Hematopoietic multipotent progenitor cell treated with erythropoietin and hydrocortisone succinate and interleukin-3 and kit ligand, for 17 days (in vitro differentiated cells): ENCODE data around the gene FOCAD.
A peak's percentile ranks its signal among the peaks of the same experiment; 100 is the strongest.
"Not testable (repeated sequence)": the region's sequence is repeated elsewhere in the genome, so short reads cannot be mapped to it uniquely, and the experiment has no call there.

Experiments used
- DNase-seq: peaks from one replicate; pipeline ENCODE4 v3.0.0-alpha.2; 2015; ENCODE audit warnings: low spot score

FOCAD gene

DNA sequence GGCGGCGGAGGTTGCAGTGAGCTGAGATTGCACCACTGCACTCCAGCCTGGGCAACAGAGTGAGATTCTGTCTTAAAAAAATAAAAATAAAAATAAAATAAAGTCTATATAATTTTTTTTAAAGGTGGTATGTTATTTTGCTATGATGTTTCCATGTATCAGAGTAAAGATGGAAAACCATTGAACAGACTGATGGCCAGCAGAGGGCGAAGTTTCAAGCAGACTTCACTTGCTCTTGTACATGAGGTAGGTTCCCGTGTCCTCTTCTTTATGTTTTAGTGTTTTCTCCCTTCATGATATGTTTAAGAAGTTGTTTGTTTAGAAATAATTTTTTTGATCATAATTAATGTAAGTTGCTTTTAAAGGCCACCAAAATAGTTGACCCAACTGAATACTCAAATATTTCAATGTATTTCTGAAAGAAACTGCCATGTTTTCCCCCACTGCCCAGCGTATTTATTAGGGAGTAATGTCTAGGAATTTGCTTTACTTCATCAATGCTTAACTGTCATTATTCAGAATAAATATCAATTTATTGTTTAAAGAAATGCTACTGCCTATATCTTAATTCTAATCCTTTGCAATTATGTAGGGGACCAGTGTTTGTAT lies 201.0 kb downstream of the FOCAD start:
- DNase-seq: peak; percentile 21

DNA sequence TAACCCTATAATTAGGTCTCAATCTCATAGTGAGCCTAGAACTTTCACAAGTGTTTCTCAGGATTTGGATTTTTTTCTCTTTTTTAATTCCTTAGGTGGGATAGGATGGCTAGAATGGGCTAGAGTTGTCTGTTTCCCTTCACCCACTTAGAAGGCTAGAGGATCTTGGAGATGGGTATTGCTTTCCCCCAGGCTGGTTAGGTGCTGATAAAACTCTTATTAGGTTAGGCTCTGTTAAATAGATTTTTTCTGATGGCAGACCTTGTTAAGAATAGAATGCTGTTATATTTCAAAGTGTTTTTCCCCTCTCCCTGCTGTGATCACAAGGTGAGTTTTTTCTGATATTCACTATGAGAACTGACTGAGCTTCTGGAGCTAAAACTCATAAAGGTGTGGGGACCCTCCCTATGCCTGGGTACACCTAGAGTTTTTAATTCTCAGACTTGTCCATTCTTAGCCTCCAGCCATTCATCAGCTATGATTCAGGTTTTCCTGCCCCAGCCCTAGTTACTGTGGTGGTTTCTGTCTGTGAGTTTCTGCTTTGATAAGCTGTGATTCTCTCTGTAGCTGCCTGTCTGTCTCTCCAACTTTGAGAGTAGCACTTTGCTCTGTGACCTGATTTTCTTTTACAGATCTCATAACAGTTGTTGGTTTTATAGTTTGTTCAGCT lies 215.0 kb downstream of the FOCAD start:
- DNase-seq: no peak

DNA sequence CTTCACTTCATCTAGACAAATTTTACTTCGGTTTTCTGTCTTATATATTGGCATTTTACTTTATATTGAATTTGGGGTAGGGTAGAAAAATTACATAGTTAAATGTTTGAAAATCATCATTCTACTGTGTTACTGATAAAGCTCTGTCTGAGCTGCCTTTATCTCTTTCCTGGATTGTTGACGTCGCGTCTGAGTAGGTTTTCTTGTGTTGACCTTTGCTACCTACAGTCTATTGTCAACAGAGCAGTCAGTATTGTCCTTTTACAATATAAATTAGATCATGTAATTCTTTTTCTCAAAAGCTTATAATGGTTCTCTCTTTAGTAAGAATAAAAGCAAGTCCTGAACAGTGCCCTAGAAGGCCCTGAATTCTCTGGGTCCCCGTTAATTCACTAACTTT lies 219.2 kb downstream of the FOCAD start:
- DNase-seq: no peak

DNA sequence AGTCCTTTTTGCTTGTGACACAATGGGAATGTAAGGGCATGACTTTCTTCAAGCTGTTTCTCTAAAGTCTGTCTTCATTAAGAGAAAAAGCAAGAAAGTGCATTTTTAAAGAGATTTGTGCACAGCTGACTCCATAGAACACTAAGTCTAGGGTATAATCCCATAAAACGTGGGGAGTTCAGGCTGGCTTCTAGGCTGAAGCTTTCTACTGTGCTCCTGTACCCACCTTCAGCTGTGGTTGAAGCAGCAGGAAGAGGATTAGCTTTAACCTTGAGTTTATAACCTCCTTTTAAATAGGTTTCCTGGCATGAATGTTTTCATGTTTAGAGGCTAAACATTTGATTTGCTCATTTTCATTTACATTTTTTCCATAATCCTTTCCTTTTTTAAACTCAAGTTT lies 220.9 kb downstream of the FOCAD start:
- DNase-seq: no peak

DNA sequence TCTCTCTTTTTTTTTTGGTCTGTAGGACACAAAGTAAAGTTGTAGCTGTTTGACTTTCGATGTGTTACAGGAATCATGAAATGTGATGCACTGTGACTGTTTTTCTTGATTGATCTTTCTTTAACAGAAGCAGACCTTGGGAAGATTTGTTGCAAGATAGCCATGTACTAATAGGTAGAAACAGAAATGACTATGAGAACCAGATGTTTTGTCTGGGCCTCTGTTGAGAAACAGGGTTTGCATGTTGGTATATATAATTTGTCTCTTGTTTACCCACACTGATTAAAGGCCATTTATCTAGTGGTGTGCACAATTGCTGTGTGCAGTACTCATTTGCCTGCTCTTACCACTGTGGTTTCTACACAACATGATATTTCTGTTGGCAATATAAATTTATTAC lies 222.3 kb downstream of the FOCAD start:
- DNase-seq: no peak

DNA sequence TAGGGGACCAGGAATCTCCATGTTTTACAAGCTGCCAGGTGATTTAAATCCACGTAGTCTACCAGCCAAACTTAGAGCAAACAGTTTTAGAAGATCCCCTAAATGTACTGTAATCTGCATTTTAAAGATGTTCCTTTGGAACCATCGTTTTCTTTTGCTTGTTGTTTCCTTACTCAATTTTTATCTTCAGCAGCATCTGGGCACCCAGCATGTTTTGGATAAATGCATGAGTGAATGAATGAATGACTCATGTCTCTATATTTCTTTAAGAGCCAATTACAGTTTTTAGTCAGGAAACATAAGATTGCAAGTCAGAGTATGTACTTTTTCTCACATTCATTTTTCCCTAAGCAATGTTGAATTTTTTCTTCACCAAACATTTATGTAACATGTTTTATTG lies 224.4 kb downstream of the FOCAD start:
- DNase-seq: no peak

DNA sequence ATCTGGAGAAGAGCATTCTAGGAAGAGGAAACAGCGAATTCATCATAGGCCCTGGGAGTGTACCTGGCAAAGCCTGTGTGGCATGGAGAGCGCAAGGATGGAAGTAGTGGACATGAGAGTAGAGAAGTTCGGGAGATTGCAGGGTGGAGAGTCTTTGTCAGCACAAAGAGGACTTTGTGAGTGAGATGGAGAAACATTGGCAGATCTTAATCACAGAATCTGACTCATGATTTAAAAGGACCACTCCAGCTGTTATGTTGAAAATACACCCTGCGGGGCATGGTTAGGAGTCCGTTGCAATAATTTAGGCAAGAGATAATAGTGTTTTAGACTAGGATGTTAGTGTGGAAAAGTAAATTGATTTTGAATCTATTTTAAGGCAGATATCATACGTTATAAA lies 230.5 kb downstream of the FOCAD start:
- DNase-seq: no peak

DNA sequence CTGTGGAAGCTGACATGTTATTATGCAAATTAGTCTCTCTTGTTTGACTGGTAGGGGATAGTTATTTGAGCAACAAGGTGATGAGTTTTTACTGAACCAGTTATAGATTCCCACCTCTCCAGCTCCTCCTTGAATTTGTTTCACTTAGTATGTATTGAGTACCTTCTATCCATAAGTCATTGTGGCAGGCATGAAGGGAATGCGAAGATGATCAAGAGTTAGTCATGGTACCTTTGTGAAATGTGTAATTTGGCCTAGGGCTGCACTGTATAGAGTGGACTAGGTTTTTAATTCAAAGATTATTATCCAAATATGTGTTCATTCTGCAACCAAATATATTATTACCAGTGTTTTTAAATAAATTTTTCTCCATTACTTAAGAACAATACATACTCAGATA lies 237.3 kb downstream of the FOCAD start:
- no peak for DNase-seq

DNA sequence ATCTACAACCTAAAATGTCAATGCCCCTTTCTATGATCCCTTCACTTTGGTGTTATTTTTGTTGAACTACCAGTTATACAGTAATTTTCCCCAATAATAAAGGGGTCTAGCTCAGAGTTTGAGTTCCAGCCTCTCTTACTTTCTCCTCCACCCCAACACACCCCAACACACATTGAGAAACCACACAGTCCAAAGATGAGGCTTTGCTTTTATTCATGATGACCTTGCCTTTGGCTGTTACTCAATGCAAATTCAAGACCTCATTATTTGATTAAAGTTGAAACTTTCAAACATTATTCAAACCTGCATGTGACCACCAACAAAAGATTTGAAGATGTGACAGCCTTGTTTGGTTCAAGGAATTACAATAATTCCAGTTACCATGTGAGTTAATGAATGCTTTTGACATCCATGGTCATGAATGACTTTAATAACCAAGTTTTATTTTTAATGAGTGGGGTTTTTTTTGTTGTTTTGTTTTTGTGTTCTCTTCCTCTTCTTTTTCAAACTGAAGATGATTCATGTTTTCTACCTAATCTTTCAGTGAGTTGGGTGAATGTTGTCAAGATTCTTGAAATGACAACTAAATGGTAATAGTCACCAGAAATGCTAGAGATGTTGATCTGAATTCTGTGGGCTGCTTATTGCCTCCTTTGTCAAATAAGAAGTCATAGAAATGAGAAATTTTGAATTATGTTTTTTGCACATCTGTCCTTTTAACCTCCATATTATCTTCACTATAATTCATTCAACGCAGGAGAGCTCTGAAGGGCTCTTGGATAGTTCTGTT lies 241.4 kb downstream of the FOCAD start:
- DNase-seq: no peak

DNA sequence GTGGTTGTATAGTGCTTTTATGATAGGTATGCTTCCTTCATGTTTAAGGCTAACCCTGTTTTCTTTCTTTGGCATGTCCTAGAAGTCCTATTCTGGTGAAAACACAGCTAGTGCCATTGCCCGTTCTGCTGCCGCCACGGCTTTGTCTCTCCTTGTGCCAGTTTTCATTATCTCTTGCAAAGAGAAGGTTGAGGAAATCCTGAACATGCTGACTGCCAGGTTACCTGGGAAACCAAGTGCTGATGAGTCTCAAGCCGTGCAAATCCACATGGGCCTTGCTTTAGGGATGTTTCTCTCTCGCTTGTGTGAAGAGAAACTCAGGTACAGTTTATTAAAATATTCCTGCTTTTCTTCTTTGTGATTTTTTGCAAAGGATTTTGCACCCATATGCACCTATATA lies 245.2 kb downstream of the FOCAD start:
- DNase-seq: no peak

DNA sequence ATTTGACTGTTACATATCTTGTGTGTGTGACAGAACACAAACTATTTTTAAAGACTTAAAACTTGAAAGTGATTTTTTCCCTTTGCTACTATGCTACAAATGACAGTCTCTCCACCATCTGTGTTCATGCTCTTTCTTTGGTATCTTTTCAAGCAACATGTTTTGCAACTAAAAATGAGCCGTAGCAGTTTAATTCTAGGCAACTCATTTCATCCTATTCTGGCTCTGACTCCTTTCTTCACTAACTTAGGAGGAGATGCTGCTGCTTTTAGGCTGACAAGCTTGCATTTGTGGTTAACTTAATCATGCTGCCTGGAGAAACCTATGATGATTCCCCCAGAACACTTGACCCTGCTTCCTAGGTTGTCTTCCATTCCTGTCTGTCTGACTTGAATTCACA lies 246.8 kb downstream of the FOCAD start:
- DNase-seq: no peak

DNA sequence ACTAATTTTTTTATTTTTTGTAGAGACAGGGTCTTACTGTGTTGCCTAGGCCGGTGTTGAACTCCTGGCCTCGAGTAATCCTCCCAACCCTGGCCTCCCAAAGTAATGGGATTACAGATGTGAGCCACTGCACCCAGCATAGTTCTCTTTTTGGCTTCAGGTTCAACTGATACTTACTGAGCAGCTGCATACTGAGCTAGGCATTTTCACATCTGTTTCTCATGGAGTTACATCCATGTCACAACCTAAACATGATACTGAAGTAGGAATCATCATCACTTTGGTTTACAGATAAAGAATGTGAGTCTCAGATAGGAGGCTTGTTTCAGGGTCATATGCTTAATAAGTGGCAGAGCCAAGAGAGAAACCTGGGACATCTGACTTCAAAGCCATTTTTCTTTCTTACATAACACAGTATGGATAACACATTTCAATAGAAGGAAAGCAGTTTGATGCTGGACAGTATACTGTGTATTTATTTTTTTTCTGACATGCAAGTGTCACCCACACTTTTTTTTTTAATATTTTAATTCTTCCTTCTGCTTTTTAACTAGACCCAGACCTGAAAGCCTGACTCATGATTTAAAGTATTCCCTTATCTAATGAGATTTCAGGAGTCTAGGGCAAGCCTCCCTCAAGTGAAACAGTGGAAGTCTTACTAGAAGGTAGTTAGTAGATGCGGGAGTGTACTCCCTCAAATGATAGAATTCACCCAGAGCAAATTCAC lies 256.6 kb downstream of the FOCAD start:
- DNase-seq: no peak

DNA sequence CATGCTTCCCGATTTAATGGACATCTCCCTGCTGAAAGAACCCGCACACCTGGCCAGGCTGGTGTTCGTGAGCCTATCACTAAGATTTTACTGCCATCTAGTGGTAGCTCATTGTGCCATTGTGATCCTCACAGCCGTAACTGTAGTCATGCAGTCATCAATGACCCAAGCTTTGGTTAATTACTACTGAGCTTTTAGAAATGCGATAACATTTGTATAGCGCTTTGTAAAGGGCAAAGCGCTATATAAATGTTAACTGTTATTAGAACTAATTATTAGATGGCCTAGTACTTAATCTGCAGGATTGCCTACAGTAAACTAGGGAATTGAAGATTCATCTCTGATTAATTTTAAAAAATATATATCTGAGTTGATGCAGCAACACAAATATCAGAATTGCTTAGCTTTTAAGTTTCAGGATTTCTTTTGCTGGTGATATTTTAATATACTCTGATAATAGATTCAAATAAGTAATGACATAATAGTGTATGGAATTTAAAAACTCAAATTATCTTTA lies 257.2 kb downstream of the FOCAD start:
- peak; percentile 71 for DNase-seq

DNA sequence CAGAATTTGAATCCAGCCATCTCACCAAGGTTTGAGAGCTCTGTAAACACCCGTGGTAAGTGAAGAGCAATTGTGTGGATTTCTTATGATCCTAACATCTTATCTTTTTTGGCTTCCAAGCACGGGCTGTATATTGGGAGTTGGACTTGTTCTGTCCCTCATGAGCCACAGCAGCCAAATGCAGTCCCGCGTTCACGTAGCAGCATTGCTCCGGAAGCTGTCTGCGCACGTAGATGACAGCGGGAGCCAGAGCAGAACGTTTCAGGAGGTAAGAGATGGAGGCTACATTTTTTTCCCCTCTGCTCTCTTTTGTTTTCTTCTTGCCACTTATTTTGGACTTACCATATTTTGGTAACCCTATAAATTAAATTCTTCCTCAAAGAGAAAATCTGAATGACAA lies 260.4 kb downstream of the FOCAD start:
- DNase-seq: no peak

DNA sequence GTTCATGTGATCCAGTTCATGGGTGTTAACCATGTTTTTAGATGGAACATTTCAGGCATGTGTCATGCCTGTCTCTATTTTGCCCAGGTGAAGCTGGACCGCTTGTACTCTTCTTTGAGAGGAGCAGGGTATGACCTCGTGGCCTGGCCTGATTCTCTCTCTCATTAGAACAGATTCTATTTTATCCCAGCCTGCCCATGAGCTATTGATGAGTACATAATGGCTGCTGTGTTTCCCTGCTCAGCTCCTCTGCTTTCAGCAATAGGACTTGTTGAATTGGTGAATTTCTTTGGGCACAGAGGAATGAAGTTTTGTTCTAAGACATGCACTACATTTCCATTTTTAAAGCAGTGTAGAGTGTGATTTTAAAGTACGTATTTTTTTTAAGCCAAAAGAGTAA lies 261.2 kb downstream of the FOCAD start:
- DNase-seq: no peak

DNA sequence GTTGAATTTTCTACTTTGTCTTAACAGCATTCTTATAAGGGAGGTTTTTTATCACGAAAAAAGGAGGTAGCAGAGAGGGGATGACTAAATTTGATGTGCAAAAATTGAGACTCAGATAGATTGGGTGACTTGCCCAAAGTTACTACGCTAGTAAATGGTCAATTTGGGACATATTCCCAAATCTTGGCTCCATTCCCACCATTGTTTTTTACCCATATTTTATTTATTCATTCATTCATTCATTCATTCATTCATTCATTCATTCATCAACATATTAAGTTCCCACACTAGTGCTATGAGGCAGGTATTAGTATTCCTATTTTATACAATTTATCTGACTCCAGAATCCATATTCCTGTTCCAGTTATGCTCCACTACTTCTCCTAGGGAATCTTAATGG lies 261.8 kb downstream of the FOCAD start:
- no peak for DNase-seq

DNA sequence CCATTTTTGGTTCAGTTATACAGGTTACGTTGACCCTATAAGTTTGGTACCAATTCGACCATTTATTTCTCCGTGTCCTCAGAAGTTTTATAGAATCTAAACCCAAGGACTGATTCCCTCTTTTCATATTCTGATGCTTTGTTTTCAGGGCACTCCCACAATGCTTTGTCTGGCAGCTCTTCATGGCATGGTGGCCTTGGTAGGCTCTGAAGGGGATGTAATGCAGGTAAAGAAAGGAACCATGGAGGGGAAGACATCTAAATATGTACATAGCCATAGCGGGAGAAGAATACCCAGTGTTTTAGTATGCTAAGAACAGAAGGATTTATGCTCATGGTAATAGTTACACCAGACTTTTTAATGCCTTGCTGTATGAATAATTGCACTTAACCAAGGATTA lies 264.6 kb downstream of the FOCAD start:
- DNase-seq: no peak

DNA sequence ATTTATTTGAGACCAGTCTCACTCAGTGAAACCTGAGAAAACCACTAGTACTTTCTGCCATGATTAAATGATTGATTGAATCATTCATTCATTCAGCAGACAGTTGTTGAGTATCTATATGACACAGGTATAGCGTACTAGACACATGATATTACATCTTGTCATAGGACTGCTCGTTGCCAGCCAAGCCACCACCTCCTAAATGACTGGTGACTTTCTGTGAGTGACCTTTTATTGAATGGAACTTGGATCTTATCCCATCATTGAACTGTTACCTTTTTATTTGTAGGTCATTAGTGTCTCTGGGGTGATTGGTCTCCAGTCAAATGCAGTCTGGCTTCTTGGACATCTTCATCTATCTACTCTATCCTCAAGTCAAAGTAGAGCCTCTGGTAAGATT lies 266.6 kb downstream of the FOCAD start:
- DNase-seq: no peak

DNA sequence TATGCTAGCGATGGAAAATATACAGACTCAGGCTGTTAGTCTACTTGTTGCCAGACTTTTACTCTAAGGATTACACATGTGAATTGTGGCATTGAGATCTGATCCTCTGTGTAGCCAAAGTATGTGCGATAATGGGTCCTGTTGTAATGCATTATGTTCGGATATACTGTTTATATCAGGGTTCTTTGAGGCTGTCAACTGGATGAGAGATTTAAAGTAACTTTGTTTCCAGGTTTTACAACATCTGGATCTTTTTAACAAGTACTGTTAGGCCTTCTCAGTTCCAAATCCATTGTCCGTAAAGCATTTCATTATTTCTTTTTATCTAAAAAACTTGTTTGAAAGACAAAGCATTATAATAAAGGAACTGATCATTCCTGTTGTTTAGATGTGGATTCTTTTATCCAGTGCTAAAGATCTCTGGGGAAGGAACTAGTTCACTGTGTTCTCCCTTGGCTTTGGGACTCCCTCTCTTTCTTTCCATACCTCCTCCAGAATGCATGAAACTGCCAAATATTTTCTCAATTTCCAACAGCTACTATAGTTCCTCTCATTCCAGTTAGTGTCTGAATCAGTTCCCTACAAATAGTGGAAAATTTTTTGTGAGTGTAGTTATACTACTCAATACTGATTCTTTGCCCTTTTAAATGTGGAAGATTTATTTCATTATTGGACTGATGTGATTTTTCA lies 278.6 kb downstream of the FOCAD start:
- no peak for DNase-seq

DNA sequence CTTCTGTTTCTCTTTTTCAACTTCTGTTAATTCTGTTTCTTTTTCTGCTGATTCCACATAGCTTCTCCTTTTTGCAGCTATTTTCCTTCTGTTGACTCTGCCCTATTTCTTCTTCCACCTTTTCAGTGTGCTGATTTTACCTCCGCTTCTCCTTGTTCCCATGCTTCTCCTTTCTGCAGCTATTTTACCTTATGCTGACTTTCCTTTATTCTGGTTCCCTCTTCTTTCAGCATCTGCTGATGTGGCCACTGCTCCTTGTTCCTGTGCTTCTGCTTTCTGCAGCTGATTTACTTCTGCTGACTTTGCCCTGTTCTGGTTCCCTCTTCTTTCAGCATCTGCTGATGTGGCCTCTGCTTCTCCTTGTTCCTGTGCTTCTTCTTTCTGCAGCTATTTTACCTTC lies 288.6 kb downstream of the FOCAD start:
- DNase-seq: no peak

DNA sequence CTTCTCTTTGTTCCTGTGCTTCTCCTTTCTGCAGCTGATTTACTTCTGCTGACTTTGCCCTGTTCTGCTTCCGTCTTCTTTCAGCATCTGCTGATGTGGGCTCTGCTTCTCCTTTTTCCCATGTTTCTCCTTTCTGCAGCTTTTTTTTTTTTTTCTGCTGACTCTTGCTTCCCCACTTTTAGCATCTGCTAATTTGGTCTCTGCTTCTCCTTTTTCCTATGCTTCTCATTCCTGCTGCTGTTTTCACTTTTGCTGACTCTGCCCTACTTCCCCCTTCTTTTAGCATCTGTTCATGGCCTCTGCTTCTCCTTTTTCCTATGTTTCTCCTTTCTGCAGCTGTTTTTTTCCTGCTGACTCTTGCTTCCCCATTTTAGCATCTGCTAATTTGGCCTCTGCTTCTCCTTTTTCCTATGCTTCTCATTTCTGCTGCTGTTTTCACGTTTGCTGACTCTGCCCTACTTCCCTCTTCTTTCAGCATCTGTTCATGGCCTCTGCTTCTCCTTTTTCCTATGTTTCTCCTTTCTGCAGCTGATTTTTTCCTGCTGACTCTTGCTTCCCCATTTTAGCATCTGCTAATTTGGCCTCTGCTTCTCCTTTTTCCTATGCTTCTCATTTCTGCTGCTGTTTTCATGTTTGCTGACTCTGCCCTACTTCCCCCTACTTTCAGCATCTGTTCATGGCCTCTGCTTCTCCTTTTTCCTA lies 289.3 kb downstream of the FOCAD start:
- DNase-seq: not testable (repeated sequence)
